GM21529 (cell line): ENCODE results near the gene DENND5B.
"Not testable (repeated sequence)": the region's sequence is repeated elsewhere in the genome, so short reads cannot be mapped to it uniquely, and the experiment has no call there.

Experiments used
- ATAC-seq: cut with Tn5 transposase; IDR thresholded peaks from one replicate; pipeline ENCODE4 v1.9.1; 2021; ENCODE audit not compliant: unreplicated experiment

DENND5B gene

DNA sequence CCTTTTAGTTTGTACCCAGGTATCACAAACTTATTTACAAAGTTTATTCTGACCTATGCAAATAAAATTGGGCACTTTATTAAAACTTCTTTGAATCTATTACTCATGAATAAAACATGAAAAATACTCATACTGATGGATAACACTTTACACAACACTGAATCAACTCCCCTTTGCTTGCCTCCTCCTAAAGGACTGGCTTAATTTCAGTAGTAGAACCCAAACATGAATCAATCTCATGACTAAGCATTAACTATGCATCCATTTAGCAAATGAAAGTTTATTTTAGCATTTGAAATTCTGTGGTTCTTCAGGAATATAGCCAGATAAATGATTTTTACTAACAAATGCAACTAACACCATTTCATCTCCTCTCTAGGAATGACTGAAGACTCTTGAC is 32.4 kb downstream of the DENND5B start:
- no peak for ATAC-seq

DNA sequence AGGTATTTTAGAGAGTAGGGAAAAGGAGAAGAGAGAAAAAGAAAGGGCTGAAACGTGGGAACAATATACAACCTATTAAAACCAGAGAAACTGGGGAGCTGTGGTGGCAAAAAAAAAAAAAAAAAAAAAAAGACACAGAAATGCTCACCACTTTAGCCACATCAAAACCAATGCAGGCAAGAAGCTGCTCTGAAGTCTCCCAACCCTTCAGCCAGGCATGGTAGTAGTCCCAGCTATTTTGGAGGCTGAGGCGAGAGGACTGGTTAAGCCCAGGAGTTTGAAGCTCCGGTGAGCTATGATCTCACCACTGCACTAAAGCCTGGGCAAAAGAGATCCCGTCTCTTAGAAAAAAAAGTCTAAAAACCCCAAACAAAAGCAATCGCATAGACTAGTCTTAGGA is 33.2 kb downstream of the DENND5B start:
- ATAC-seq = no peak

DNA sequence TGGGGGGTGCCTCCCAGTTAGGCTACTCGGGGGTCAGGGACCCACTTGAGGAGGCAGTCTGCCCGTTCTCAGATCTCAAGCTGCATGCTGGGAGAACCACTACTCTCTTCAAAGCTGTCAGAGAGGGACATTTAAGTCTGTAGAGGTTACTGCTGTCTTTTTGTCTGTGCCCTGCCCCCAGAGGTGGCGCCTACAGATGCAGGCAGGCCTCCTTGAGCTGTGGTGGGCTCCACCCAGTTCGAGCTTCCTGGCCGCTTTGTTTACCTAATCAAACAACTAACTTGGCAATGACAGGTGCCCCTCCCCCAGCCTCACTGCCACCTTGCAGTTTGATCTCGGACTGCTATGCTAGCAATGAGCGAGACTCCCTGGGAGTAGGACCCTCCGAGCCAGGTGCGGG is 35.5 kb downstream of the DENND5B start:
- ATAC-seq = not testable (repeated sequence)

DNA sequence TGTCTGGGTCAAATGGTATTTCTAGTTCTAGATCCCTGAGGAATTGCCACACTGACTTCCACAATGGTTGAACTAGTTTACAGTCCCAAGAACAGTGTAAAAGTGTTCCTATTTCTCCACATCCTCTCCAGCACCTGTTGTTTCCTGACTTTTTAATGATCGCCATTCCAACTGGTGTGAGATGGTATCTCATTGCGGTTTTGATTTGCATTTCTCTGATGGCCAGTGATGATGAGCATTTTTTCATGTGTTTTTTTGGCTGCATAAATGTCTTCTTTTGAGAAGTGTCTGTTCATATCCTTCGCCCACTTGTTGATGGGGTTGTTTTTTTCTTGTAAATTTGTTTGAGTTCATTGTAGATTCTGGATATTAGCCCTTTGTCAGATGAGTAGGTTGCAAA is 40.3 kb downstream of the DENND5B start:
- not testable (repeated sequence) for ATAC-seq

DNA sequence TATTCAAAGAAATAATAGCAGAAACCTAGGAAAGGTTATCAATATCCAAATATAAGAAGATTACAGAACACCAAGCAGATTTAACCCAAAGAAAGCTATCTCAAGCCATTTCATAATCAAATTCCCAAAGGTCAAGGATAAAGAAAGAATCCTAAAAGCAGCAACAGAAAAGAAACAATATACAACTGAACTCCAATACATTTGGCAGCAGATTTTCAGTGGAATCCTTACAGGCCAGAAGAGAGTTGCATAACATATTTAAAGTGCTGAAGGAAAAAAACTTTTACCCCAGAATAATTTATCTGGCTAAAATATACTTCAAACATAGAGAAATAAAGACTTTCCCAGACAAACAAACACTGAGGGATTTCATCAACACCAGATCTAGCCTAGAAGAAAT is 54.3 kb downstream of the DENND5B start:
- no peak for ATAC-seq

DNA sequence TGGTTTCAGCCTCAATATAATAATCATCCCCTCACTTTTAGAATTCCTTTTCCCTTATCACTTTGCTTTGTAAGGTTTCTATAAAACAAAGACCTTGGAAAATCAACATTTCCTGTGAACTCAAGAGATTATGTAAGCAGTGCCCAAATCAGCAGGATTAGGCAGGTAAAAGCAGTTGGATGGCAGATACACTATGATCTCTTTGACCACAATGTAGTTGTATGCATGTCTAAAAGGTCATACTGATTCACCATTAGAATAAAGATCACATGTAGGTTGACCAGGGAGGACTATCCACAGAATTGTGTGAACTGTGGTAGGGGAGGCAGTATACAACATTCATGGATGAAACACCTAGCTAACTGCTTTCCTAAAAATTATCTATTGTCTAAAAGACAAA is 57.5 kb downstream of the DENND5B start:
- ATAC-seq = no peak

DNA sequence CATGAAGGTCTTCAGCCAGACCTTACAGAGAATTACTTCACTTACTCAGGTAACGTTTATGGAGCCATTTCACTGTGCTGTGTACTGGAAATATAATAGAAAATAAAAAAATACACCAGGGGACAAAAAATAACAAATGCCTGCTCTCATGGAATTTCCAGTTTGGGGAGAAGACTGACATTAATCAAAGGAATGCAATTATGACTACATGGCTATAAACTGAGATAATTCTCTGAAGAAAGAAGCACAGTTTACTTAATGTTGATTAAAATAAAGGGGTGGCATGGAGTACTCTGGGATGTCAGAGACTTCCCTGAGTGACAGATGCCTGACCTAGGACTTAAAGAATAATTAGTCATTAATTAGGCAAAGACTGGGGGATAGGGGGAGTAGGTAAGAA is 59.0 kb downstream of the DENND5B start:
- no peak for ATAC-seq

DNA sequence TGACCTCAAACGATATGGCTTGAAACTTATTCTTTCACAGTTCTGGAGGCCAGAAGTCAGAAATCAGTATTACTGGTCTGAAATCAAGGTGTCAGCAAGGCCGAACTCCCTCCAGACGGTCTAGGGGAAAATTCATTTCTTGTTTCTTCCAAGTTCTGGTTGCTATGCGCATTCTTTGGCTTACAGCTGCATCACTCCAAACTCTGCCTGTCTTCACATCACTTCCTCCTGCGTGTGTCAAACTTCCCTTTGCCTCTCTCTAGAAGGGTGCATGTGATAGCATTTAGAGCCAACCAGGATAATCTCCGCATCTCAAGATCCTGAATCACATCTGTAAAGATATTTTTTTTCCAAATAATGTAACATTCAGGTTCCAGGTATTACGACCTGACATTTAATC is 62.8 kb downstream of the DENND5B start:
- ATAC-seq = no peak

DNA sequence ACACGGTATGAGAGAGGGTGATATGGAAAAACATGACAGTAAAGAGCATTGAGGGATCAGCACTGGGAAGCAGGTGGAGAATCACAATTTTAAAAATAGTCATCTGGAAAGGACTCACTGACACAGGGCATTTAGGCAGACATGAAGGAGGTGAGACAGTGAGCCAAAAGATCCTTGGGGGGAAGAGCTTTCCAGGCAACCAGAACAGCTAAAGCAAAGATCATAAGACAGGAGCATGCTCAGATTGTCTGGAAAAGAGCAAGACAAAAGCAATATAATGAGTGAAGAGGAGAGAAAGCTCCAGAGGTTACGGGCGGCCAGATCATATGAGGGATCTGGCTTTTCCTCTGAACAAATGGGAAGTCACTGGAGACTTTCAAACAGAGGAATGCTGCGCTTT is 63.9 kb downstream of the DENND5B start:
- ATAC-seq = no peak

DNA sequence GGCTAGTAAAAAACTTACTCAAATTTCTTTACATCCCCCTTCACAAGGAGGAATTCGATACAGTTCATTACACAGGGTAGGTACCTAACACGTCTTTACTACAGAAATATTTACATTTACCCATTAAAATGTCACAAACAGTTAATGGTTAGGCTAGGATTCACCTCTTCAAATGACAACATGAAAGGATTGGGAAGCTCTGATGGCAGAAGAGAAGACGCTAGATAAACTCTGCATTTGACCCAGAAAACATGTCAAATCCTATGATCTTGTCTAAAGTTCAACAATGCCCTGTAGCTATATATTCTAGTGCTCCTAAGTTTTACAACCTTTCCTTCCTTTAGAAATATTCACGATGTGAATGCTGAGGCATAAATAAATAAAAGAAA is 64.8 kb downstream of the DENND5B start:
- peak; percentile 2 for ATAC-seq

DNA sequence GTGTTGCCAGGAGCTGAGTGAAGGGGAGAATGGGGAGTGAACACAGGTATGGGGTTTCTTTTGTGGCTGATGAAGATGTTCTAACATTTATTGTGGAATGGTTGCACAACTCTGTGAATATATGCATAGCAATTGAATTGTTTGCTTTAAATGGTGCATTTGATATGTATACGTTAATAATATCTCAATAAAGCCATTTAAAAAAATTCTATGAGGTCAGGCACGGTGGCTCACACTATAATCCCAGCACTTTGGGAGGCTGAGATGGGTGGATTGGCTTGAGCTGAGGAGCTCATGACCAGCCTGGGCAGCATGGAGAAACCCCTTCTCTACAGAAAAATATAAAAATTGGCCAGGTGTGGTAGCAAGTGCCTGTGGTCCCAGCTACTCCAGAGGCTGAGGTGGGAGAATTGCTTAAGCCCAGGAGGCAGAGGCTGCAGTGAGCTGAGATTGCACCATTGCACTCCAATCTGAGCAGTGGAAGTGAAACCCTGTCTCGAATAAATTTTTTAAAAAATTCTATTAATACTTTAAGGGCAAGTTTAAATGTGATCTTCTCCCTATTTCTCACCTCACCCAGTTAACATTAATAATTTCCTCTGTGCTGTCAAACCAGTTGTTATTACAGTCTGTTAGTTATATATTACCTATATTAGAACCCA is 65.3 kb downstream of the DENND5B start:
- ATAC-seq = peak; percentile 50

DNA sequence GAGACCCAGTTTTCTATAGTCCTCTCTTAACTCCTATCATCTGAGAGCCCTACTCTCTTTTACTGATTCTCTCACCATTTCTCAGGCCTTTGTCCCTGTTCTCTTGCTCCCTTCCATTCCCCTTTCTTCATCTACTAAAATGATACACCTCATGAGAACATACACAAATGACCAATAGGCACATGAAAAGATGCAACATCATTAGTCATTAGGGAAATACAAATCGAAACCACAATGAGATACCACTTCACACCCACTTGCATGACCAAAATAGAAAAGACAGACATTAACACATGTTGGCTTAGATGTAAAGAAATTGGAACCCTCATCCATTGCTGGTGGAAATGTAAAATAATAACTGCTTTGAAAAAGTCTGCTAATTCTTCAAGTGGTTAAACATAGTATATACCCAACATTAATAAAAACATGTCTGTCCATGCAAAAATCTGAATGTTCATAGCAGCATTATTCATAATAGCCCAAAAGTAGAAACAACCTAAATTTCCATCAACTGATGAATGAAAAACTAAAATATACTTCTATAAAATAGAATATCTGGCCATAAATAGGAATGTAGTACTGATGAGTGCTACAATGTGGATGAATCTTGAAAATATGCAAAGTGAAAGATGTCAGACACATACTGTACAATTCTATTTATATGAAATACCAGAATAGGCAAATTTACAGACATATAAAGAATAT is 66.0 kb downstream of the DENND5B start:
- peak; percentile 88 for ATAC-seq

DNA sequence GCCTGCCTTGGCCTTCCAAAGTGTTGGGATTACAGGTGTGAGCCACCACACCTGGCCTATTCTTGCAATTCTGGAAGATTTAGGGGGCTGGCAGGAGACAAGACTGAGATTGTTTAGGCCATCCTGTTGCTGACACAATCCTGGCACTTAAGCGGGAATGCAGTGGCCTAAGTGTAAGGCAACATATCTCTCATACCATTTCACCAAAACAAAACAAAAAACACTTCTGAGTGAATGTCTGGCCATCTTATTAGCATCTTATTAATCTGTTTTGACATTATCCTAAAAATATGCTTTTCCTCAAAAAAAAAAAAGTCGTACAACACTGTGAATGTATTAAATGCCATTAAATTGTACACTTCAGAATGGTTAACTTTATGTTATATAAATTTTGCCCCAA is 67.6 kb downstream of the DENND5B start:
- no peak for ATAC-seq

DNA sequence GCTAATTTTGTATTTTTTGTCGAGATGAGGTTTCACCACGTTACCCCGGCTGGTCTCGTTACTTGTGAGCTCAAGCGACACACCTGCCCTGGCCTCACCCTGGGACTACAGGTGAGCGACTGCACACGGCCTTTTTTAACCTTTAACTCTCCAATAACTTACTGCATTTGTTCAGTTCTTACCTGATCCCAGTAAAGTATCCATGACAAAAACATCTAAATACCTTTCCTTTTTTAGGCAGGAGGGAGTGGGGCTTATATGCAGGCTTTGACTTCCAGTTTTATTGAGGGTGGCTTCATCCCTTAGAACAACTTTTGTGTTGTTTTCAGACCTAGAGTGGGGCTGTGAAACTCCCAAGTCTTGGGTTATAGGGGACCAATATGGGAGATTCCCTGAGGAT is 68.3 kb downstream of the DENND5B start:
- no peak for ATAC-seq

DNA sequence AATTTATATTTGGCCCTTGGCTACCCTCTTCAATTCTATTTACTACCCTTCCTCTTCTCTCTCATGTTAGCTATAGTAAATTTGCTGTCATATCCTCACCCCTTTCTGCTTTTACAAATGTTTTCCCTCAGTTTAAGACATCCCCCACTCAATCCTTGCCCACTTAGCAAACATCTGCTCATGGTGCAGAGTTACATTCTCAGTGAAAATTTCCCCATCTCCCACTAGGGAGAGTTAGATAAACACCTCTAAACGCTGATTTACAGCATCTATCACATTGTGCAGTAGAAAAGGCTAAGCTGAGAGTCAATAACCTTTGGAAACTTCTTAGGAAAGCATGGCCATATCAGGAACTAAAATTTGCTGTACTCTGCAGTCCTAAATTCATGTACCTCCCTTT is 69.0 kb downstream of the DENND5B start:
- no peak for ATAC-seq

DNA sequence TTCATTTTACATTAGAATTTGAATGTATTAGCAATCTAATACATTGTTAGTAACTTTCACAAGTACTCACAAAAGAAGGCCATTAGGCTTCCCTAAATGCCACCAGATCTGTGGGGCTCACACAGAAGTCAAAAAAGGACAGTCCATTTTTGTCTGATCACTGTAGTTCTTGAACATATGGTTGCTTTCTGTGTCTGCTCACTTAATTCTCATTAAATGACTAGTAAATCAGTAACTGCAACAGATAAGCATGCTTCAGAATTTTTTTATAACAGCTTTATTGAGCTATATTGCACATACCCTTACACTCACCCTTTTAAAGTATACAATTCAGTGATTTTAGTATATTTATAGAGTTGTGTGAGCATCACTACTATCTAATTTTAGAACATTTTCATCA is 71.4 kb downstream of the DENND5B start:
- no peak for ATAC-seq

DNA sequence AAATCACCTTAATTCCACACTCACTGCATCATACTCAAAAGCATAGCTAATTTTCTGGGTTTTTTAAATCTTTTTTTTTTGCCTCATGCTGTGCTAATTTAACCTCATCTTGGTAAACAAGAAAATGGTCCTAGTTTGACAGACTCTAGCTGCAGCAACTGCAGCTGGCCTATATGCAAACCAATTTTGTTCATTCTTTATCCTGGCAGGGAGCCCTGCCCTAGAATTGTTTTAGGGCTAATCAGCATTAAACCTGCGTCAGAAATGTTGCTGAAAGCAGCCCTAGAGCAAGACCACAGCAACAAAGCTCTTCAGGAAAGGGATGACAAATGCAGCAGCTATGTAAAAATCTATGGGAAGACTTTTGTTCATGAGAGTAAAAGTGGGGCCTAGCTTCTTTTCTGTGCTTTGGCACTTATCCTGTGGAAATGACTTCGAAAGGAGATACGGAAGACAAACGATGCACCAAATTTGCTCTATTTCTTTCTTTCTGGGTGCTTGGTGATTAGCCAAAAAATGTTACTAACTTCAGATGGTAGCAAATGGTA is 72.2 kb downstream of the DENND5B start:
- no peak for ATAC-seq

DNA sequence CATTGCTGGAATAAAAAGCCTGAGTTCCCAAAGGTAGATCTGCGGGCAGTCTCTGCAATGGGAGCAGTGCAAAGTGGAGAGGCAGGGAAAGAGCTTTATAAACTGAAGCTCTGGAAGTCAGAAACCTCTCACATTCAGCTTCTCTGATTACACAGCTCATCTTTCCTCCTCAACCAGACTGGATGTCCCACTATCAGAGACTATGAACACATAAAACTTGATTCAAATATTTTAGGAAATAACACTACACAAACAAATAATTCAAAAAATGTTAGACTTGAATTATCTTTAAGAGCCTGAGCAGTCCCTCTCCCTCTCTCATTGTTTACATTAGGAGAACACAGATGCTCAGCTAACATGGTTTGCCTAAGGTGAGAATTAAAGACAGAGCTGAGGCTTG is 72.9 kb downstream of the DENND5B start:
- no peak for ATAC-seq

DNA sequence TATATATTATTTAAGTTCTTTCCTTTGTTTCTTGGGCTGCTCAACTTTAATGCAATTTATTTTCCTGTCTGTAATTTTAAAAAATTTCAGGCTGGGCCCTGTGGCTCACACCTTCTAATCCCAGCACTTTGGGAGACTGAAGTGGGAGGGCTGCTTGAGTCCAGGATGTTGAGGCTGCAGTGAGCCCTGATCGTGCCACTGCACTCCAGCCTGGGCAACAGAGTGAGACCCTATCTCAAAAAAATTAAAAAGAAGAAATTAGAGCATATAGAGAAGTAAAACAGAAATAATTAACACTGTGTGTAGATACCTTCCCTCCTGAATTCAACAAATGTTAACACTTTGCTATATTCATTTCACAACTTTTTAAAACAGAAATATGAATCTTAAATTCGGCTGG is 74.2 kb downstream of the DENND5B start:
- ATAC-seq = no peak

DNA sequence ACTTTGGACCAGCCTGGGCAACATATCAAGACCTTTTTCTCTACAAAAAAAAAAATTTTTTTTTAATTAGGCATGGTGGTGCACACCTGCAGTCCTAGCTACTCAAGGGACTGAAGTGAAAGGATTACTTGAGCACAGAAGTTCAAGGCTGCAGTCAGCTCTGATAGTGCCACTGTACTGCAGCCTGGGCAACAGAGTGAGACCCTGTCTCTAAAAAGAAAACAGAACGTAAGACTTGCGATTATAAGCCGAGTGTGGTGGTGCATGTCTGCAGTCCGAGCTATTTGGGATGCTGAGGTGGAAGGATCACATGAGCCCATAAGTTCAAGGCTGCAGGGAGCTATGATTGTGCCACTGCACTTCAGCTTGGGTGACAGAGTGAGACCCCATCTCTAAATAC is 76.0 kb downstream of the DENND5B start:
- ATAC-seq = no peak

DNA sequence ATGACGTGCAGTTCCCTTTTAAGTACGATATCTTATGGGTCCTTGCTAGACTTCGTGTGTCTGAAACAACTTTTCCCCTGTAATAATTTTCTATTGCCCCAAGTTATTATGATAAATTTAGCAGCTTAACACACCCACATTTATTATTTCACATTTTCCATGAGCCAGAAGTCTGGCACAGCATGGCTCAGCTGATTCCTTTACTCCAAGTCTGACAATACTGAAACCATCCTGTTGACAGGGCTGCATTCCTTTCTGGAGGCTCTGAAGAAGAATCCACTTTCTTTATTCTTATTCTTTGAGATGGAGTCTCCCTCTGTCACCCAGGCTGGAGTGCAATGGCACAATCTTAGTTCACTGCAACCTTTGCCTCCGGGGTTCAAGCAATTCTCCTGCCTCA is 80.9 kb downstream of the DENND5B start:
- ATAC-seq = no peak

DNA sequence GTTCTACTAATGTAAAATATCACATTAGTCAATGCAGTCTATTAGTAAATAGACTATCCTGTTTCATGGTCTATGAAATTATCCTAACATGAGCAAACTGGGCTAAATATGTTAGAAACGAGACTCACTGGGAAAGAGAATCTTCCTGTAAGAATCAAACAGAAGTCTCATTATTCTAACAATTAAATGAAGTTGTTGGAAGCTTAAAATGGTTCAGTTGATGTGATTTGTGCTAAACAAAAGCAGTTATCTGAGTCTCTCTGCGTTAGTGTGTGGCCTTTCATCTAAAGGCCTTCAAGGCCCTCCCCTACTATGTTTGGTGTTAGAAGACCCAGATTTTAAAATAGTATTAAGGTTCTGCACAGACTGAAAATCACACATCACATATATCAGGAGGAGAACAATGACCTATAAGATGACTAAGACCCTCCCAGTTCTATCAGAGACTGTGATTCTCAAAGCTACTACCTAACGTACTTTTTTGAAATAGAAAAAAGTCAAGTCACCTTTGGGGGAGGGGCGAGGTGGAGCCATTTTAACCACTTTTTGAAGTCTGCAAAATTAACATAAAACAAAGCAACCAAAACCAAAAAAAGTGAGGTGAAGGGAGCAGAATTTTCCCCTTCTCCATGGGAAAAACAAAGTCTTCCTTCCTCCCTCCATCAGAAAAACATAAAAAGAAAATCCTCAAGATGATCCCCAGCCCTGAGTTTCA is 82.3 kb downstream of the DENND5B start:
- no peak for ATAC-seq
